Panc1 (cell line): ENCODE data around the gene SCAF1. TPM values are rescaled to one million over a fixed set of nuclear protein-coding genes. Genes with fewer than 3 reads are reported as not detected.
"Not testable (repeated sequence)": the region's sequence is repeated elsewhere in the genome, so short reads cannot be mapped to it uniquely, and the experiment has no call there.

ENCODE experiments used
- ATAC-seq: fragments of 200-7000 bp; cut with Tn5 transposase; 2 replicates; pipeline ENCODE4 v1.9.1; 2020; ENCODE audit warnings: mild to moderate bottlenecking, moderate library complexity
- BruUV-seq: library from RNA; stranded (reverse); fragments of 400-500 nt; replicated peaks from 2 replicates; lab custom pipeline; 2021; lab: Mats Ljungman, UMichigan
- CTCF ChIA-PET: fragments of 300-600 bp; sonication (Branson Sonifier 250); formaldehyde crosslinking; loops from one replicate; lab custom pipeline; 2022; ENCODE audit warnings: antibody characterized with exemption; lab: Charles Lee
- POLR2A ChIA-PET: fragments of 300-600 bp; sonication (Branson Sonifier 250); formaldehyde crosslinking; loops from one replicate; lab custom pipeline; 2022; ENCODE audit warnings: antibody characterized with exemption; lab: Charles Lee
- DNase-seq: peaks from one replicate; pipeline ENCODE4 v3.0.0-alpha.2; 2010; ENCODE audit warnings: low read depth, low spot score
- H3K27ac ChIP-seq: 2 replicates; pipeline ENCODE4 v1.5.1; 2011; ENCODE audit warnings: mild to moderate bottlenecking, low read length, inconsistent platforms
- H3K27me3 ChIP-seq: fragments of 200-500 bp; sonication (Bioruptor generic); 2 replicates; pipeline ENCODE4 v1.6.0; 2014; ENCODE audit warnings: low read length, inconsistent platforms; ENCODE audit not compliant: control insufficient read depth, insufficient read depth
- H3K36me3 ChIP-seq: fragments of 200-500 bp; sonication (Bioruptor generic); 2 replicates; pipeline ENCODE4 v1.5.1; 2014; ENCODE audit warnings: inconsistent platforms, mild to moderate bottlenecking, low read length, moderate library complexity; ENCODE audit not compliant: control insufficient read depth, insufficient read depth
- H3K4me1 ChIP-seq: 2 replicates; pipeline ENCODE4 v1.5.1; 2011; ENCODE audit warnings: inconsistent platforms, mild to moderate bottlenecking, low read length, moderate library complexity; ENCODE audit not compliant: control insufficient read depth, insufficient read depth
- H3K4me3 ChIP-seq, 2 experiments: 2 replicates each; pipeline ENCODE4 v1.5.1; 2011 to 2012; ENCODE audit warnings: low read depth in 2 of 2, low read length in 2 of 2, mild to moderate bottlenecking in 2 of 2, inconsistent platforms in 1 of 2, moderate library complexity in 1 of 2
- H3K9me3 ChIP-seq: fragments of 200-500 bp; sonication (Bioruptor generic); 2 replicates; pipeline ENCODE4 v1.5.1; 2014; ENCODE audit warnings: low read depth, mild to moderate bottlenecking, inconsistent platforms, low read length, moderate library complexity; ENCODE audit not compliant: control insufficient read depth, insufficient read depth
- POLR2AphosphoS5 ChIP-seq: IDR thresholded peaks from 2 replicates; pipeline ENCODE4 v1.6.1; 2012; ENCODE audit warnings: mild to moderate bottlenecking, low read depth, low read length, moderate library complexity
- SIN3A ChIP-seq: IDR thresholded peaks from 2 replicates; pipeline ENCODE4 v1.6.1; 2012; ENCODE audit warnings: low read depth, mild to moderate bottlenecking, low read length, moderate library complexity, borderline replicate concordance; ENCODE audit not compliant: insufficient read depth
- TCF7L2 ChIP-seq: IDR thresholded peaks from 2 replicates; pipeline ENCODE4 v1.6.1; 2011; ENCODE audit warnings: mild to moderate bottlenecking, low read depth, low read length, inconsistent platforms
- in situ Hi-C: cut with HindIII; loops from 2 replicates; pipeline ENCODE4 v1.10.0; 2016; ENCODE audit warnings: low sequenced_read_pairs, low pct_unique_long_range_greater_than_20kb
- intact Hi-C: fragments of 100-400 bp; cut with micrococcal nuclease; formaldehyde crosslinking; loops from one replicate; pipeline ENCODE4 v1.10.0; 2022; ENCODE audit not compliant: unreplicated experiment
- total RNA-seq: library from RNA; stranded (reverse); gene quantifications from one replicate; pipeline ENCODE4 v1.2.1, GENCODE V29; 2021; ENCODE audit not compliant: unreplicated experiment
- TF ChIP-seq, protein P1 (sequence below): fragments of 450-650 bp; IDR thresholded peaks from 2 replicates; pipeline ENCODE4 v1.5.1; 2017; ENCODE audit warnings: mild to moderate bottlenecking
- TF ChIP-seq, protein P2 (sequence below), 2 experiments: IDR thresholded peaks; 2 replicates each; pipeline ENCODE4 v1.6.1; 2011 to 2012; ENCODE audit warnings: low read depth in 2 of 2, control low read depth in 1 of 2, low read length in 1 of 2, mild to moderate bottlenecking in 1 of 2, moderate library complexity in 1 of 2; ENCODE audit not compliant: insufficient read depth in 1 of 2

SCAF1 gene
- total RNA-seq, 1 experiment from 2014 or later: 77.4 TPM

GRCh38 chr19:49616532-49616931 is 25.5 kb upstream of the SCAF1 start:
- no peak overlapping the region for H3K27ac ChIP-seq
- H3K36me3 ChIP-seq: no peaks in the 10 kb centered on the region
- ChIA-PET POLR2A (no interaction called here), CTCF (no interaction called here)
- H3K27me3 ChIP-seq: no peaks in the 10 kb centered on the region
- no TSS peak for BruUV-seq
- H3K4me3 ChIP-seq: no peak overlapping the region
- no peak for DNase-seq
- no peak for ATAC-seq
- in situ Hi-C loops (no loop called here), intact Hi-C loops (no loop called here)
- H3K9me3 ChIP-seq: no peaks in the 10 kb centered on the region
- no peak for TF ChIP-seq TCF7L2
- no peak for TF ChIP-seq POLR2AphosphoS5
- TF ChIP-seq, protein P1, sequence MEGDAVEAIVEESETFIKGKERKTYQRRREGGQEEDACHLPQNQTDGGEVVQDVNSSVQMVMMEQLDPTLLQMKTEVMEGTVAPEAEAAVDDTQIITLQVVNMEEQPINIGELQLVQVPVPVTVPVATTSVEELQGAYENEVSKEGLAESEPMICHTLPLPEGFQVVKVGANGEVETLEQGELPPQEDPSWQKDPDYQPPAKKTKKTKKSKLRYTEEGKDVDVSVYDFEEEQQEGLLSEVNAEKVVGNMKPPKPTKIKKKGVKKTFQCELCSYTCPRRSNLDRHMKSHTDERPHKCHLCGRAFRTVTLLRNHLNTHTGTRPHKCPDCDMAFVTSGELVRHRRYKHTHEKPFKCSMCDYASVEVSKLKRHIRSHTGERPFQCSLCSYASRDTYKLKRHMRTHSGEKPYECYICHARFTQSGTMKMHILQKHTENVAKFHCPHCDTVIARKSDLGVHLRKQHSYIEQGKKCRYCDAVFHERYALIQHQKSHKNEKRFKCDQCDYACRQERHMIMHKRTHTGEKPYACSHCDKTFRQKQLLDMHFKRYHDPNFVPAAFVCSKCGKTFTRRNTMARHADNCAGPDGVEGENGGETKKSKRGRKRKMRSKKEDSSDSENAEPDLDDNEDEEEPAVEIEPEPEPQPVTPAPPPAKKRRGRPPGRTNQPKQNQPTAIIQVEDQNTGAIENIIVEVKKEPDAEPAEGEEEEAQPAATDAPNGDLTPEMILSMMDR: no peak
- TF ChIP-seq SIN3A: no peak
- TF ChIP-seq, protein P2, sequence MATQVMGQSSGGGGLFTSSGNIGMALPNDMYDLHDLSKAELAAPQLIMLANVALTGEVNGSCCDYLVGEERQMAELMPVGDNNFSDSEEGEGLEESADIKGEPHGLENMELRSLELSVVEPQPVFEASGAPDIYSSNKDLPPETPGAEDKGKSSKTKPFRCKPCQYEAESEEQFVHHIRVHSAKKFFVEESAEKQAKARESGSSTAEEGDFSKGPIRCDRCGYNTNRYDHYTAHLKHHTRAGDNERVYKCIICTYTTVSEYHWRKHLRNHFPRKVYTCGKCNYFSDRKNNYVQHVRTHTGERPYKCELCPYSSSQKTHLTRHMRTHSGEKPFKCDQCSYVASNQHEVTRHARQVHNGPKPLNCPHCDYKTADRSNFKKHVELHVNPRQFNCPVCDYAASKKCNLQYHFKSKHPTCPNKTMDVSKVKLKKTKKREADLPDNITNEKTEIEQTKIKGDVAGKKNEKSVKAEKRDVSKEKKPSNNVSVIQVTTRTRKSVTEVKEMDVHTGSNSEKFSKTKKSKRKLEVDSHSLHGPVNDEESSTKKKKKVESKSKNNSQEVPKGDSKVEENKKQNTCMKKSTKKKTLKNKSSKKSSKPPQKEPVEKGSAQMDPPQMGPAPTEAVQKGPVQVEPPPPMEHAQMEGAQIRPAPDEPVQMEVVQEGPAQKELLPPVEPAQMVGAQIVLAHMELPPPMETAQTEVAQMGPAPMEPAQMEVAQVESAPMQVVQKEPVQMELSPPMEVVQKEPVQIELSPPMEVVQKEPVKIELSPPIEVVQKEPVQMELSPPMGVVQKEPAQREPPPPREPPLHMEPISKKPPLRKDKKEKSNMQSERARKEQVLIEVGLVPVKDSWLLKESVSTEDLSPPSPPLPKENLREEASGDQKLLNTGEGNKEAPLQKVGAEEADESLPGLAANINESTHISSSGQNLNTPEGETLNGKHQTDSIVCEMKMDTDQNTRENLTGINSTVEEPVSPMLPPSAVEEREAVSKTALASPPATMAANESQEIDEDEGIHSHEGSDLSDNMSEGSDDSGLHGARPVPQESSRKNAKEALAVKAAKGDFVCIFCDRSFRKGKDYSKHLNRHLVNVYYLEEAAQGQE (IDR thresholded peaks at IDR 0.05; ENCODE audit: insufficient read depth in 1 of 2, low read depth in 2 of 2, low read length in 1 of 2): no peak
- H3K4me1 ChIP-seq: peaks cover 7% of the 10 kb centered on the region

- Histone ChIP-seq H3K9me3 (no peaks in the 10 kb centered on the region), H3K4me1 (peaks cover 7% of the 10 kb centered on the region), H3K4me3 (no peak overlapping the region), H3K36me3 (no peaks in the 10 kb centered on the region), H3K27ac (no peak overlapping the region), H3K27me3 (no peaks in the 10 kb centered on the region)
- ChIA-PET POLR2A (no interaction called here), CTCF (no interaction called here)
- DNase-seq: no peak
- intact Hi-C loops (no loop called here), in situ Hi-C loops (no loop called here)
- BruUV-seq: no TSS peak
- ATAC-seq: no peak
- no peak for TF ChIP-seq POLR2AphosphoS5
- TF ChIP-seq, protein P1: no peak
- no peak for TF ChIP-seq TCF7L2
- TF ChIP-seq, protein P2 (IDR thresholded peaks at IDR 0.05; ENCODE audit: insufficient read depth in 1 of 2, low read depth in 2 of 2, low read length in 1 of 2): no peak
- TF ChIP-seq SIN3A: no peak
Measured at GRCh38 chr19:49616945-49617344, 25.1 kb upstream of the SCAF1 start.

DNA sequence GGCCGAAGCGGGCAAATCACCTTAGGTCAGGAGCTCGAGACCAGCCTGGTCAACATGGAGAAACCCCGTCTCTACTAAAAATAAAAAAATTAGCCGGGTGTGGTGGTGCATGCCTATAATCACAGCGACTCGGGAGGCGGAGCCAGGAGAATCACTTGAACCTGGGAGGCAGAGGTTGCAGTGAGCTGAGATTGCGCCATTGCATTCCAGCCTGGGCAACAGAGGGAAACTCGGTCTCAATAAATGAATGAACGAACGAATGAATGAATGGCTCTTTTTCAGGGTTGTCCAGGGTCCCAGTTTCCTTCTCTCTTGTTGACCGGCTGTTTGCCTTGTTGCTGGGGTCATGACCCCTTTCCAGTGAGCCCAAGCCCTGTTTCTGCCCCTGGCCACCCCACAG is 24.1 kb upstream of the SCAF1 start:
- H3K27ac ChIP-seq, DNase-seq, H3K36me3 ChIP-seq, in situ Hi-C loops, BruUV-seq, H3K4me1 ChIP-seq, ATAC-seq, H3K27me3 ChIP-seq, intact Hi-C loops, H3K4me3 ChIP-seq, H3K9me3 ChIP-seq: not testable (repeated sequence)
- ChIA-PET CTCF (interaction anchor here (0.6 kb wide), 1 partner anchor 22 kb away, joined by 4 read pairs; the partner anchor contains the start of gene RRAS), POLR2A (interaction anchor here (0.5 kb wide), 1 partner anchor 88 kb away, joined by 4 read pairs; no protein-coding TSS in a partner anchor)
